Neural cell (in vitro differentiated cells): ENCODE data around the gene PTPRN2. TPM values are rescaled to one million over a fixed set of nuclear protein-coding genes. Genes with fewer than 3 reads are reported as not detected.
"Not testable (repeated sequence)": the region's sequence is repeated elsewhere in the genome, so short reads cannot be mapped to it uniquely, and the experiment has no call there.

ENCODE experiments used
- H2AFZ ChIP-seq: fragments of 200-600, 300-800 bp; sonication (generic), shearing (Covaris generic); 2 replicates; pipeline ENCODE4 v1.6.0; 2014; ENCODE audit warnings: low read depth, mild to moderate bottlenecking, antibody characterized with exemption, low read length, moderate library complexity
- H3F3A ChIP-seq: fragments of 200-600 bp; shearing (Covaris generic); 2 replicates; pipeline ENCODE4 v1.6.1; 2016; ENCODE audit warnings: mild to moderate bottlenecking, moderate library complexity, mixed read lengths, antibody characterized with exemption, low read length; ENCODE audit not compliant: insufficient read depth, poor library complexity, severe bottlenecking
- H3K27ac ChIP-seq: fragments of 200-600, 300-800 bp; sonication (generic), shearing (Covaris generic); 2 replicates; pipeline ENCODE4 v1.5.1; 2014; ENCODE audit warnings: mild to moderate bottlenecking, low read length, moderate library complexity
- H3K27me3 ChIP-seq: fragments of 300-800, 200-600 bp; sonication (generic), shearing (Covaris generic); 2 replicates; pipeline ENCODE4 v1.6.0; 2014; ENCODE audit warnings: mild to moderate bottlenecking, low read depth, low read length, moderate library complexity; ENCODE audit not compliant: insufficient read depth
- H3K36me3 ChIP-seq: fragments of 300-800, 200-600 bp; sonication (generic), shearing (Covaris generic); 2 replicates; pipeline ENCODE4 v1.5.1; 2014; ENCODE audit warnings: mild to moderate bottlenecking, antibody characterized with exemption, low read length, moderate library complexity; ENCODE audit not compliant: insufficient read depth
- H3K4me2 ChIP-seq: fragments of 300-800, 200-600 bp; sonication (generic), shearing (Covaris generic); 2 replicates; pipeline ENCODE4 v1.6.0; 2014; ENCODE audit warnings: mild to moderate bottlenecking, low read length
- H3K4me3 ChIP-seq: fragments of 300-800, 200-600 bp; sonication (generic), shearing (Covaris generic); 2 replicates; pipeline ENCODE4 v1.5.1; 2014; ENCODE audit warnings: mild to moderate bottlenecking, low read length, moderate library complexity
- H3K79me2 ChIP-seq: fragments of 200-600 bp; shearing (Covaris generic); replicated peaks from 2 replicates; pipeline ENCODE4 v1.6.0; 2014; ENCODE audit warnings: mild to moderate bottlenecking, low read length, moderate library complexity; ENCODE audit not compliant: insufficient read depth
- H3K9ac ChIP-seq: fragments of 300-800, 200-600 bp; sonication (generic), shearing (Covaris generic); 2 replicates; pipeline ENCODE4 v1.6.1; 2016; ENCODE audit warnings: mild to moderate bottlenecking, low read length, mixed read lengths
- H3K9me2 ChIP-seq: fragments of 200-600 bp; shearing (Covaris generic); 2 replicates; pipeline ENCODE4 v1.6.1; 2016; ENCODE audit warnings: mild to moderate bottlenecking, low read length, mixed read lengths; ENCODE audit not compliant: insufficient read depth
- H3K9me3 ChIP-seq: fragments of 200-600, 300-800 bp; sonication (generic), shearing (Covaris generic); 2 replicates; pipeline ENCODE4 v1.6.1; 2016; ENCODE audit warnings: mild to moderate bottlenecking, mixed run types, low read length, moderate library complexity, mixed read lengths
- H4K20me1 ChIP-seq: fragments of 200-600 bp; shearing (Covaris generic); 2 replicates; pipeline ENCODE4 v1.6.1; 2016; ENCODE audit warnings: mild to moderate bottlenecking, mixed run types; ENCODE audit not compliant: insufficient read depth
- EP300 ChIP-seq: fragments of 450-650 bp; conservative IDR thresholded peaks from 2 replicates; pipeline ENCODE4 v1.6.1; 2014; ENCODE audit warnings: antibody characterized with exemption, mild to moderate bottlenecking, moderate library complexity; ENCODE audit not compliant: poor library complexity, severe bottlenecking
- EZH2 ChIP-seq: fragments of 200-600, 300-800 bp; shearing (Covaris generic), sonication (generic); IDR thresholded peaks from 2 replicates; pipeline ENCODE4 v1.6.1; 2014; ENCODE audit warnings: antibody characterized with exemption, low read length, borderline replicate concordance, mild to moderate bottlenecking; ENCODE audit not compliant: insufficient read depth, poor library complexity, severe bottlenecking
- MXI1 ChIP-seq: fragments of 450-650 bp; conservative IDR thresholded peaks from 2 replicates; pipeline ENCODE4 v1.6.1; 2014; ENCODE audit warnings: antibody characterized with exemption, mild to moderate bottlenecking; ENCODE audit not compliant: poor library complexity, severe bottlenecking
- POLR2AphosphoS5 ChIP-seq: IDR thresholded peaks from 2 replicates; pipeline ENCODE4 v1.6.1; 2012
- RAD21 ChIP-seq: fragments of 450-650 bp; conservative IDR thresholded peaks from 2 replicates; pipeline ENCODE4 v1.6.1; 2014; ENCODE audit warnings: antibody characterized with exemption, mild to moderate bottlenecking, moderate library complexity
- SMC3 ChIP-seq: fragments of 450-650 bp; conservative IDR thresholded peaks from 2 replicates; pipeline ENCODE4 v1.6.1; 2014; ENCODE audit warnings: antibody characterized with exemption, mild to moderate bottlenecking, moderate library complexity; ENCODE audit not compliant: poor library complexity
- TAF1 ChIP-seq: IDR thresholded peaks from 2 replicates; pipeline ENCODE4 v1.6.1; 2012; ENCODE audit warnings: low read depth
- polyA plus RNA-seq: library from polyadenylated mRNA; depleted of rRNA; stranded (reverse); fragments of >200 nt; gene quantifications from 2 replicates; pipeline ENCODE4 v1.2.3, GENCODE V29; 2014
- TF ChIP-seq, protein P1 (sequence below): fragments of 450-650 bp; IDR thresholded peaks from 2 replicates; pipeline ENCODE4 v1.5.1; 2014; ENCODE audit warnings: antibody characterized with exemption, mild to moderate bottlenecking, moderate library complexity; ENCODE audit not compliant: poor library complexity, severe bottlenecking
- TF ChIP-seq, protein P2 (sequence below): IDR thresholded peaks from 2 replicates; pipeline ENCODE4 v1.6.1; 2012; ENCODE audit warnings: borderline replicate concordance

The PTPRN2 gene
- polyA plus RNA-seq, 1 donor from 2014 or later = 31.0 TPM

DNA sequence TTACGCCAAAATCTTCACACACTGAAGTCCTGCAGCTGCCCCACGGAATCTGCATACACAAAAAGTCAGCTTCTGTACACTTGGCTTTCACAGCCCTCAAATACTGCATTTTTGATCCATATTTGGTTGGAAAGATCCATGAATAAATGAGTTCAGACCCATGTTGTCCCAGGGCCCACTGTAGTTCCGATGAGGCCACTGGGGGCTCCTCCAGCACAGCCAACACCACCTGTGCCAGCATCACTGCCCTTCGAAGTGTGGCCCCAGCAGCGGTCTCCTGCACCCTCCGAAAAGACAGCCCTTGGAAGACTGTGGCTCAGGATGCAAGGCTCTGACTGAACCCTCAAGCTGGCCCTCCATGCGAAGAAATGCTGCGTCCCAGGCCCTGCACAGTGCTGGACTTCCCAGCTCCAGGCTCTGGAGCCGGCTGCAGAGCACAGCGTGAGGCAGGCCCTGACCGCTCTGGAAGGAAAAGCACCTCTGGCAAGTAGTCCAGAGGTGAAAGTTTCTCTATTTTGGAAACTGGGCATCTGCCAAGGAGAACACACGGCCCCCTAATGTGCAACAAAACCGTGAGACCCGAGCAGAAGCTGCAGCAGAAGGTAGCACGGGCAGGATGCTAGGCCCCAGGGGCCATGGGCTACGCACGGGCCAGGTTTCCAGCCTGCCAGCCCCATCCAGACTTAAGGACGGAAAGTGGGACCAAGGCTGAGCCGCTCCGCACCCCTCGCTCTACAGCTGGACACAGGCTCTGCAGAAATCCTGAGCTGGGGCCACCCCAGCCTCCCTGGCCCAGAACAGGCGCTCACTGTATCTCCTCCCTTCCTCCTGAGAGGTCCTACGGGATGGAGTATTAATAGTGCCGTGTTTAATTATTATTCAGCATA, 62.6 kb downstream of the PTPRN2 start:
- Histone ChIP-seq H3K27ac (no peak overlapping the region), H3K4me2 (no peak overlapping the region), H3K9me2 (no peaks in the 10 kb centered on the region), H3K4me3 (no peak overlapping the region), H3K9ac (no peak overlapping the region), H3K36me3 (peaks cover 4% of the 10 kb centered on the region), H3K9me3 (no peaks in the 10 kb centered on the region), H2AFZ (no peak overlapping the region), H3K79me2 (no peaks in the 10 kb centered on the region), H3F3A (no peaks in the 10 kb centered on the region), H4K20me1 (no peaks in the 10 kb centered on the region), H3K27me3 (no peaks in the 10 kb centered on the region)
- TF ChIP-seq EP300 = no peak
- TF ChIP-seq MXI1 = no peak
- TF ChIP-seq EZH2 = no peak
- TF ChIP-seq SMC3 = no peak
- TF ChIP-seq, protein P1, sequence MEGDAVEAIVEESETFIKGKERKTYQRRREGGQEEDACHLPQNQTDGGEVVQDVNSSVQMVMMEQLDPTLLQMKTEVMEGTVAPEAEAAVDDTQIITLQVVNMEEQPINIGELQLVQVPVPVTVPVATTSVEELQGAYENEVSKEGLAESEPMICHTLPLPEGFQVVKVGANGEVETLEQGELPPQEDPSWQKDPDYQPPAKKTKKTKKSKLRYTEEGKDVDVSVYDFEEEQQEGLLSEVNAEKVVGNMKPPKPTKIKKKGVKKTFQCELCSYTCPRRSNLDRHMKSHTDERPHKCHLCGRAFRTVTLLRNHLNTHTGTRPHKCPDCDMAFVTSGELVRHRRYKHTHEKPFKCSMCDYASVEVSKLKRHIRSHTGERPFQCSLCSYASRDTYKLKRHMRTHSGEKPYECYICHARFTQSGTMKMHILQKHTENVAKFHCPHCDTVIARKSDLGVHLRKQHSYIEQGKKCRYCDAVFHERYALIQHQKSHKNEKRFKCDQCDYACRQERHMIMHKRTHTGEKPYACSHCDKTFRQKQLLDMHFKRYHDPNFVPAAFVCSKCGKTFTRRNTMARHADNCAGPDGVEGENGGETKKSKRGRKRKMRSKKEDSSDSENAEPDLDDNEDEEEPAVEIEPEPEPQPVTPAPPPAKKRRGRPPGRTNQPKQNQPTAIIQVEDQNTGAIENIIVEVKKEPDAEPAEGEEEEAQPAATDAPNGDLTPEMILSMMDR = no peak
- TF ChIP-seq, protein P2, sequence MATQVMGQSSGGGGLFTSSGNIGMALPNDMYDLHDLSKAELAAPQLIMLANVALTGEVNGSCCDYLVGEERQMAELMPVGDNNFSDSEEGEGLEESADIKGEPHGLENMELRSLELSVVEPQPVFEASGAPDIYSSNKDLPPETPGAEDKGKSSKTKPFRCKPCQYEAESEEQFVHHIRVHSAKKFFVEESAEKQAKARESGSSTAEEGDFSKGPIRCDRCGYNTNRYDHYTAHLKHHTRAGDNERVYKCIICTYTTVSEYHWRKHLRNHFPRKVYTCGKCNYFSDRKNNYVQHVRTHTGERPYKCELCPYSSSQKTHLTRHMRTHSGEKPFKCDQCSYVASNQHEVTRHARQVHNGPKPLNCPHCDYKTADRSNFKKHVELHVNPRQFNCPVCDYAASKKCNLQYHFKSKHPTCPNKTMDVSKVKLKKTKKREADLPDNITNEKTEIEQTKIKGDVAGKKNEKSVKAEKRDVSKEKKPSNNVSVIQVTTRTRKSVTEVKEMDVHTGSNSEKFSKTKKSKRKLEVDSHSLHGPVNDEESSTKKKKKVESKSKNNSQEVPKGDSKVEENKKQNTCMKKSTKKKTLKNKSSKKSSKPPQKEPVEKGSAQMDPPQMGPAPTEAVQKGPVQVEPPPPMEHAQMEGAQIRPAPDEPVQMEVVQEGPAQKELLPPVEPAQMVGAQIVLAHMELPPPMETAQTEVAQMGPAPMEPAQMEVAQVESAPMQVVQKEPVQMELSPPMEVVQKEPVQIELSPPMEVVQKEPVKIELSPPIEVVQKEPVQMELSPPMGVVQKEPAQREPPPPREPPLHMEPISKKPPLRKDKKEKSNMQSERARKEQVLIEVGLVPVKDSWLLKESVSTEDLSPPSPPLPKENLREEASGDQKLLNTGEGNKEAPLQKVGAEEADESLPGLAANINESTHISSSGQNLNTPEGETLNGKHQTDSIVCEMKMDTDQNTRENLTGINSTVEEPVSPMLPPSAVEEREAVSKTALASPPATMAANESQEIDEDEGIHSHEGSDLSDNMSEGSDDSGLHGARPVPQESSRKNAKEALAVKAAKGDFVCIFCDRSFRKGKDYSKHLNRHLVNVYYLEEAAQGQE = no peak
- TF ChIP-seq TAF1 = no peak
- no peak for TF ChIP-seq RAD21
- no peak for TF ChIP-seq POLR2AphosphoS5

DNA sequence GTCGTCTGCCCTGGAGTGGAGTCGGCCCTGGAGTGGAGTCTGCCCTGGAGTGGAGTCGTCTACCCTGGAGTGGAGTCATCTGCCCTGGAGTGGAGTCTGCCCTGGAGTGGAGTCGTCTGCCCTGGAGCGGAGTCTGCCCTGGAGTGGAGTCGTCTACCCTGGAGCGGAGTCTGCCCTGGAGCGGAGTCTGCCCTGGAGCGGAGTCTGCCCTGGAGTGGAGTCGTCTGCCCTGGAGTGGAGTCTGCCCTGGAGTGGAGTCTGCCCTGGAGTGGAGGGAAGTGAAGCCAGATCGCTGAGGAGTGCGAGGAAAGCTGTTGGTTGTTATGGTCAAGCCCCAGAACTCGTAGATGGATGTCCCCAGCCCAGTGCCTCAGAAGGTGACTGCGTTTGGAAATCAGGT, 63.3 kb downstream of the PTPRN2 start:
- not testable (repeated sequence) for H3K9me2 ChIP-seq, H3K27ac ChIP-seq, H3K4me2 ChIP-seq, H3K79me2 ChIP-seq, H3K36me3 ChIP-seq, H3K4me3 ChIP-seq, H3K27me3 ChIP-seq, H2AFZ ChIP-seq, H4K20me1 ChIP-seq, H3F3A ChIP-seq, H3K9me3 ChIP-seq, H3K9ac ChIP-seq

DNA sequence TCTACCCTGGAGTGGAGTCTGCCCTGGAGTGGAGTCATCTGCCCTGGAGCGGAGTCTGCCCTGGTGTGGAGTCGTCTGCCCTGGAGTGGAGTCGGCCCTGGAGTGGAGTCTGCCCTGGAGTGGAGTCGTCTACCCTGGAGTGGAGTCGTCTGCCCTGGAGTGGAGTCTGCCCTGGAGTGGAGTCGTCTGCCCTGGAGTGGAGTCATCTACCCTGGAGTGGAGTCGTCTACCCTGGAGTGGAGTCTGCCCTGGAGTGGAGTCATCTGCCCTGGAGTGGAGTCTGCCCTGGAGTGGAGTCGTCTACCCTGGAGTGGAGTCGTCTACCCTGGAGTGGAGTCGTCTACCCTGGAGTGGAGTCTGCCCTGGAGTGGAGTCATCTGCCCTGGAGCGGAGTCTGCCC, 63.7 kb downstream of the PTPRN2 start:
- H3K9me3 ChIP-seq, H3K79me2 ChIP-seq, H3K9ac ChIP-seq, H3K4me3 ChIP-seq, H3K27ac ChIP-seq, H2AFZ ChIP-seq, H3K4me2 ChIP-seq, H3K36me3 ChIP-seq, H4K20me1 ChIP-seq, H3F3A ChIP-seq, H3K27me3 ChIP-seq, H3K9me2 ChIP-seq: not testable (repeated sequence)

DNA sequence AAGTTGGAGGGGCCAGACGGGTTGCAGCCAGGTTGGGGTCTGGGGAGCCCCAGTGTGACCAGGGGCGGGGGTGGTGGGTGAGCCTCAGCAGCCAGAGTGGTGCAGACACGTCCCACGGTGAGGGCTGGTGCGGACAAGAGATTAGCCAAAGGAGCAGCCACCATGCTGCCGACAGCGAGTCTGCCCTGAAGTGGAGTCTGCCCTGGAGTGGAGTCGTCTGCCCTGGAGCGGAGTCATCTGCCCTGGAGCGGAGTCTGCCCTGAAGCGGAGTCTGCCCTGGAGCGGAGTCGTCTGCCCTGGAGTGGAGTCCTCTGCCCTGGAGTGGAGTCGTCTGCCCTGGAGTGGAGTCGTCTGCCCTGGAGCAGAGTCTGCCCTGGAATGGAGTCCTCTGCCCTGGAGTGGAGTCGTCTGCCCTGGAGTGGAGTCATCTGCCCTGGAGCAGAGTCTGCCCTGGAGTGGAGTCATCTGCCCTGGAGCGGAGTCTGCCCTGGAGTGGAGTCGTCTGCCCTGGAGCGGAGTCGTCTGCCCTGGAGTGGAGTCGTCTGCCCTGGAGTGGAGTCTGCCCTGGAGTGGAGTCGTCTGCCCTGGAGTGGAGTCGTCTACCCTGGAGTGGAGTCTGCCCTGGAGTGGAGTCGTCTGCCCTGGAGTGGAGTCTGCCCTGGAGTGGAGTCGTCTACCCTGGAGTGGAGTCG, 64.3 kb downstream of the PTPRN2 start:
- H3K36me3 ChIP-seq, H4K20me1 ChIP-seq, H3K9me3 ChIP-seq, H3F3A ChIP-seq, H3K79me2 ChIP-seq, H3K4me2 ChIP-seq, H2AFZ ChIP-seq, H3K9me2 ChIP-seq, H3K4me3 ChIP-seq, H3K27ac ChIP-seq, H3K27me3 ChIP-seq, H3K9ac ChIP-seq: not testable (repeated sequence)

DNA sequence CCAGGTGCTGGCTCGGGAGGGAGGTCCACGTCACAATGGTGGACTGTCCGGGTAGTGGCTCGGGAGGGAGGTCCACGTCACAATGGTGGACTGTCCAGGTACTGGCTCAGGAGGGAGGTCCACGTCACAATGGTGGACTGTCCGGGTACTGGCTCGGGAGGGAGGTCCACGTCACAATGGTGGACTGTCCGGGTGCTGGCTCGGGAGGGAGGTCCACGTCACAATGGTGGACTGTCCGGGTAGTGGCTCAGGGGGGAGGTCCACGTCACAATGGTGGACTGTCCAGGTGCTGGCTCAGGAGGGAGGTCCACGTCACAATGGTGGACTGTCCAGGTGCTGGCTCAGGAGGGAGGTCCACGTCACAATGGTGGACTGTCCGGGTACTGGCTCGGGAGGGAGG, 65.8 kb downstream of the PTPRN2 start:
- H3K4me2 ChIP-seq, H3K9me3 ChIP-seq, H3K9ac ChIP-seq, H3K36me3 ChIP-seq, H3K4me3 ChIP-seq, H3K9me2 ChIP-seq, H3K27me3 ChIP-seq, H4K20me1 ChIP-seq, H2AFZ ChIP-seq, H3K27ac ChIP-seq, H3K79me2 ChIP-seq, H3F3A ChIP-seq: not testable (repeated sequence)
